ENCODE measurements around the gene LENEP. TPM values are rescaled to one million over a fixed set of nuclear protein-coding genes. Genes with fewer than 3 reads are reported as not detected.

LENEP gene
- total RNA-seq, 8 experiments from 2014 or later = 0.38 to 3.4 (median 1.3) TPM; not detected in 1

- Histone ChIP-seq H3K4me3 (no peak overlapping the region), H3K27ac (no peak overlapping the region), H3K4me1 (replicated peaks in 1 of 2) (peaks cover 2 to 6% of the 10 kb centered on the region in 2 donors)
- 0 to 83% (median 63%) methylated on average over 1 to 4 of the region's 4 CpGs; no CpG with 5 or more reads in 6 of the 10 experiments for WGBS, 10 experiments
- no peak for ATAC-seq (replicated peaks in 6 of 8)
- in situ Hi-C loops (cut with MboI; ENCODE audit: low pct_unique_long_range_greater_than_20kb in 2 of 9, low sequenced_read_pairs in 9 of 9, unreplicated experiment in 9 of 9) = no loop called here
Observed at GRCh38 chr1:155022927-155023236, 29.5 kb downstream of the LENEP start.

- 47 to 87% (median 67%) methylated on average over 1 to 4 of the region's 5 CpGs; no CpG with 5 or more reads in 5 of the 10 experiments for WGBS, 10 experiments
- ATAC-seq (replicated peaks in 6 of 8) = peak in 3 of 8 experiments; percentile 16 to 20 (median 17)
- in situ Hi-C loops (cut with MboI; ENCODE audit: low pct_unique_long_range_greater_than_20kb in 2 of 9, low sequenced_read_pairs in 9 of 9, unreplicated experiment in 9 of 9) = no loop called here
- Histone ChIP-seq H3K27ac (no peak overlapping the region), H3K4me3 (no peak overlapping the region), H3K4me1 (replicated peaks in 1 of 2) (peaks cover 0 to 3% of the 10 kb centered on the region in 2 donors)
Observed at GRCh38 chr1:155023627-155024026, 30.2 kb downstream of the LENEP start.

- in situ Hi-C loops (cut with MboI; ENCODE audit: low pct_unique_long_range_greater_than_20kb in 2 of 9, low sequenced_read_pairs in 9 of 9, unreplicated experiment in 9 of 9) = no loop called here
- no peak overlapping the region for H3K27ac ChIP-seq
- WGBS, 10 experiments = 57 to 100% (median 84%) methylated on average over 2 to 9 of the region's 9 CpGs; no CpG with 5 or more reads in 5 of the 10 experiments
- H3K4me3 ChIP-seq = no peak overlapping the region
- no peak for ATAC-seq (replicated peaks in 6 of 8)
- peaks cover 0 to 2% of the 10 kb centered on the region in 2 donors for H3K4me1 ChIP-seq (replicated peaks in 1 of 2)
Observed at GRCh38 chr1:155024315-155024714, 30.9 kb downstream of the LENEP start.

DNA sequence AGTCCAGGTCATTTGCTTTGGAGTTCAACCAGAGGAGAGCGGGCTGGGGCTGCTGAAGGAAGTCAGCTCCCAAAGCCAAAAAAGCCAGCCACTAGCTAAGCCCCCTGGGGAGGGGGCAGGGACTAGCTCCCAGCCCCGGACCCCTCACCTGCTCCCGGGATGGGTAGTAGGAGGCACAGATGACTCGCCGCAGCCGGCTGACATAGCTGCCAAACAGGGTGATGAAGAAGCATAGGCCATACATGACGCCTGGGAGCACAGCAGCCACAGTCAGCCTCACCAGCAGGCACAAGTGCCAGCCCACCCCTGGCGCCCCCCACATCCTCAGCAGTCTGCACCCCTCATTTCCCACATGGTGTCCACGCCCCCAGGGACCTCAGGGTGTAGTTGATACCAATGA lies 32.8 kb downstream of the LENEP start:
- WGBS, 10 experiments = 60% methylated on average over 3 of the region's 9 CpGs; no CpG with 5 or more reads in 9 of the 10 experiments
- no peaks in the 10 kb centered on the region for H3K4me1 ChIP-seq (replicated peaks in 1 of 2)
- H3K4me3 ChIP-seq = no peak overlapping the region
- peak in 1 of 8 experiments; percentile 18 for ATAC-seq (replicated peaks in 6 of 8)
- no peak overlapping the region for H3K27ac ChIP-seq
- in situ Hi-C loops (cut with MboI; ENCODE audit: low pct_unique_long_range_greater_than_20kb in 2 of 9, low sequenced_read_pairs in 9 of 9, unreplicated experiment in 9 of 9) = no loop called here

GRCh38 chr1:155026588-155026987 lies 33.2 kb downstream of the LENEP start:
- Histone ChIP-seq H3K4me3 (no peak overlapping the region), H3K27ac (no peak overlapping the region), H3K4me1 (replicated peaks in 1 of 2) (no peaks in the 10 kb centered on the region)
- WGBS, 10 experiments = 40 to 100% (median 91%) methylated on average over 1 to 6 of the region's 6 CpGs; no CpG with 5 or more reads in 5 of the 10 experiments
- ATAC-seq (replicated peaks in 6 of 8) = peak in 1 of 8 experiments; percentile 23
- in situ Hi-C loops (cut with MboI; ENCODE audit: low pct_unique_long_range_greater_than_20kb in 2 of 9, low sequenced_read_pairs in 9 of 9, unreplicated experiment in 9 of 9) = no loop called here

DNA sequence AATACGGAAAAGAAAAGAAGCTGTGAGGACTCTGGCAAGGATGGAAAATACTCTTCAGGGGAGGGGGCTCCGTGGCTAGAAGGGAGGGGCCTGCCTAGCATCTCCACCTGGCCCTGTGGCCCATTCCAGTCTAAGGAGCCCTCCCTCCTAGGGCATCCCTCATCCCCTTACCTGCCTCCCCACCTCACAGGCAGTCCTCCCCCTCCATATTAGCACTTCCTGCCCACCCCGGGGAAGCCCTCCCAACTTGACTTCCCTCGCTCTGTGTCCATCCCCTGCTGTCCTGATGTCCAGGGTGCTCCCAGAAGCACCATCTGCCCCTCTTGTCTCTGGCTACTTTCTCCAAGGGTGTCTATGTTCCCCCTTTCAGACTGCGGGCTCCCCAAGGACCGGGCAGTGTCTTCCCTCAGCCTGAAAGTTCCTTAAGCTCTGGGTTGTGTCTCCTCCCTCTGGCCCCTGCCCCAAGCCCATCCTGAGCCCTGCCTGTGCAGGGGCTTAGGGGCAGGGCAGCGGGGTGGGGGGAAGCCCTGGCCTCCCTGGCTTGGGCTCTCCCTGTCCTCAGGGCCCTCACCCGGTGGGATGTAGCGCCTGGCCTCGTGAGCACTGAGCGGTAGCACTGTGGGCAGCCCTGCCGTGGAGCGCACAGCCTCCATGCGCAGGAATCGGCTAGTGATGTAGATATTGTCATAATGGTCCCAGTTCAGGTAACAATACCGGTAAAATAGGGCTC lies 36.3 kb downstream of the LENEP start:
- WGBS, 10 experiments = 20 to 82% (median 60%) methylated on average over 1 to 9 of the region's 16 CpGs; no CpG with 5 or more reads in 5 of the 10 experiments
- no peaks in the 10 kb centered on the region for H3K4me1 ChIP-seq (replicated peaks in 1 of 2)
- H3K27ac ChIP-seq = no peak overlapping the region
- H3K4me3 ChIP-seq = no peak overlapping the region
- in situ Hi-C loops (cut with MboI; ENCODE audit: low pct_unique_long_range_greater_than_20kb in 2 of 9, low sequenced_read_pairs in 9 of 9, unreplicated experiment in 9 of 9) = no loop called here
- peak in 3 of 8 experiments; percentile 7 to 36 (median 16) for ATAC-seq (replicated peaks in 6 of 8)

DNA sequence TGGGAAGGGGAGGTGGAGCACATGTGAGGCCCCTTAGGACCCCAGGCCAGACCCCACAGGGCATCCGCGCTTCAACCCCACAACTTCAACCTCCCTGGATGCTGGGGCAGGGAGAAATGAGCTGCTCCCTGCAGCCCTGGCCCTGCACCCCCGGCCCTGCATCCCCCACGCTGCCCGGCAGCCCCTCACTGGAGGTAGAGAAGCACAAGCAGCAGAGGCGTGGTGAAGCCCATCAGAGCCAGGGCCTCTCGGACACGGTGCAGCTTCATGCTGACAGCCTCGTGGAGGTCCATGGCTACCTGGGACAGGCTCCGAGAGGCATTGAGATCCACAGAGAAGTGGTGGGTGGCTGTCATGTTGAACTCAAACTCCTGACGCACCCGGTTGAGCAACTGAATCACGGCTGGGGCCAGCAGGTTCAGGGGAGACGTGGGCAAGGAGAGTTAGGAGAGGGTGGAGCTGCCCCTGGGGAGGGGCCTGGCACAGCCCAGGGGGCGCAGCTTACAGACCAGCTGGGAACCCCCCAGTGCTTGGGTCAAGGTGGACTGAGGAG lies 36.9 kb downstream of the LENEP start:
- Histone ChIP-seq H3K4me3 (no peak overlapping the region), H3K4me1 (replicated peaks in 1 of 2) (no peaks in the 10 kb centered on the region), H3K27ac (no peak overlapping the region)
- ATAC-seq (replicated peaks in 6 of 8) = peak in 1 of 8 experiments; percentile 20
- WGBS, 10 experiments = 85 to 100% (median 96%) methylated on average over 1 to 4 of the region's 15 CpGs; no CpG with 5 or more reads in 6 of the 10 experiments
- in situ Hi-C loops (cut with MboI; ENCODE audit: low pct_unique_long_range_greater_than_20kb in 2 of 9, low sequenced_read_pairs in 9 of 9, unreplicated experiment in 9 of 9) = no loop called here

- no peak for ATAC-seq (replicated peaks in 6 of 8)
- 21 to 100% (median 69%) methylated on average over 1 to 7 of the region's 11 CpGs; no CpG with 5 or more reads in 4 of the 10 experiments for WGBS, 10 experiments
- in situ Hi-C loops (cut with MboI; ENCODE audit: low pct_unique_long_range_greater_than_20kb in 2 of 9, low sequenced_read_pairs in 9 of 9, unreplicated experiment in 9 of 9) = no loop called here
- Histone ChIP-seq H3K27ac (no peak overlapping the region), H3K4me1 (replicated peaks in 1 of 2) (no peaks in the 10 kb centered on the region), H3K4me3 (no peak overlapping the region)
Observed at GRCh38 chr1:155030899-155031298, 37.5 kb downstream of the LENEP start.

DNA sequence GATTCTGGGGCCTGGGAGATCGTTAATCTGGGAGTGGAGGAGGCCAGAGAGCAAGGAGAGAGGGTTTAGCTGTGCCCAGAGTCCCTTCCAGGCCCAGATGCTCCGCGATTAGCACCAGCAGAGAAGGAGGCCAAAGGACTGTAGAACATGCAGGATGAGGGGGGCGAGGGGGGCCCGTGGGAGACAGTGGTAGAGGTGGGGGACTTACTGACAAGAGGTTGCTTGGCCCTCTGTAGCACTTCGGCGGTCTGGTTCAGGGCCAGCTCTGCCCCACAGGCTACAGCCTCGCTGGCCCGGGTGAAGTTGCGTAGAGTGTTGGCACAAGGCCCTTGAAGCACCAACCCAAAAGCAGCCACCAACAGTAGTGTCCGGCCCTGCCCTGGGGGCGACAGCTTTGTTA lies 39.5 kb downstream of the LENEP start:
- in situ Hi-C loops (cut with MboI; ENCODE audit: low pct_unique_long_range_greater_than_20kb in 2 of 9, low sequenced_read_pairs in 9 of 9, unreplicated experiment in 9 of 9) = no loop called here
- Histone ChIP-seq H3K4me3 (no peak overlapping the region), H3K27ac (no peak overlapping the region), H3K4me1 (replicated peaks in 1 of 2) (no peaks in the 10 kb centered on the region)
- no peak for ATAC-seq (replicated peaks in 6 of 8)
- 51 to 100% (median 90%) methylated on average over 1 to 5 of the region's 12 CpGs; no CpG with 5 or more reads in 7 of the 10 experiments for WGBS, 10 experiments

DNA sequence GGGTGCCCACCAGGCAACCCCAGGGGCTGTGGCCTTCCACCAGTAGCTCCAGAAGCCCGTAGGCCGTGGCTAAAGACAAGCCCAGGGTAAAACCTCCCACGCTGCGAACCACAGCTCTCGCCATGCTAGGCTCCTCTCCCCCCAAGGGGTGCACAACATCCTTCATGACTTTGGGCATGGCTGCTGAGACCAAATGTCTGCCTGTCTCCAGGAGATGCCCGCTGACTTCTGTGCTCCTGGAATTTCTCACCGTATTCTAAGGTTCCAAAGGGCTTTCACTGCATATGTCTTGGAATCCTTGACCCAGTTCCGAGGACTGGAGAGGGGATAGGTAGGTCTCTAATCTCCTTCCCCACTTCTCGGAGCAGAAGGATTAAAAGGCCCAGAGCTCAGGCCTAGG lies 40.1 kb downstream of the LENEP start, which contains the start of the genes DCST1 and DCST2:
Gene DCST1, plus strand, starts transcription at position 301 of the 400 bp plus-strand sequence. CDS start 213 bp downstream, outside the sequence.
Gene DCST2, minus strand, starts transcription at position 258 of the 400 bp plus-strand sequence. Its CDS starts 80 bp downstream, at position 178.
- in situ Hi-C loops (cut with MboI; ENCODE audit: low pct_unique_long_range_greater_than_20kb in 2 of 9, low sequenced_read_pairs in 9 of 9, unreplicated experiment in 9 of 9) = no loop called here
- Histone ChIP-seq H3K4me3 (no peak within 1 kb of the TSS), H3K27ac (no peak within 1 kb of the TSS), H3K4me1 (replicated peaks in 1 of 2) (no peaks in the 10 kb centered on the region)
- WGBS, 10 experiments = 80 to 100% (median 88%) methylated on average over 1 to 9 of the region's 9 CpGs; no CpG with 5 or more reads in 2 of the 10 experiments
- ATAC-seq (replicated peaks in 6 of 8) = no peak

- WGBS, 10 experiments = 58 to 94% (median 80%) methylated on average over 4 to 15 of the region's 20 CpGs; no CpG with 5 or more reads in 2 of the 10 experiments
- in situ Hi-C loops (cut with MboI; ENCODE audit: low pct_unique_long_range_greater_than_20kb in 2 of 9, low sequenced_read_pairs in 9 of 9, unreplicated experiment in 9 of 9) = no loop called here
- ATAC-seq (replicated peaks in 6 of 8) = no peak
- Histone ChIP-seq H3K27ac (no peak overlapping the region), H3K4me3 (no peak overlapping the region), H3K4me1 (replicated peaks in 1 of 2) (no peaks in the 10 kb centered on the region)
Observed at GRCh38 chr1:155034318-155035208, 41.2 kb downstream of the LENEP start.

- in situ Hi-C loops (cut with MboI; ENCODE audit: low pct_unique_long_range_greater_than_20kb in 2 of 9, low sequenced_read_pairs in 9 of 9, unreplicated experiment in 9 of 9) = no loop called here
- Histone ChIP-seq H3K27ac (no peak overlapping the region), H3K4me1 (replicated peaks in 1 of 2) (no peaks in the 10 kb centered on the region), H3K4me3 (no peak overlapping the region)
- WGBS, 10 experiments = 70 to 91% (median 89%) methylated on average over 1 to 2 of the region's 2 CpGs; no CpG with 5 or more reads in 4 of the 10 experiments
- no peak for ATAC-seq (replicated peaks in 6 of 8)
Observed at GRCh38 chr1:155035936-155036335, 42.5 kb downstream of the LENEP start.
